HPDE6-E6E7 (cell line): ENCODE results near the gene MRPL32.

Experiments
- DNase-seq: peaks from one replicate; pipeline ENCODE4 v3.0.0; 2011; ENCODE audit warnings: missing footprints; ENCODE audit errors: extremely low spot score

The MRPL32 gene

DNA sequence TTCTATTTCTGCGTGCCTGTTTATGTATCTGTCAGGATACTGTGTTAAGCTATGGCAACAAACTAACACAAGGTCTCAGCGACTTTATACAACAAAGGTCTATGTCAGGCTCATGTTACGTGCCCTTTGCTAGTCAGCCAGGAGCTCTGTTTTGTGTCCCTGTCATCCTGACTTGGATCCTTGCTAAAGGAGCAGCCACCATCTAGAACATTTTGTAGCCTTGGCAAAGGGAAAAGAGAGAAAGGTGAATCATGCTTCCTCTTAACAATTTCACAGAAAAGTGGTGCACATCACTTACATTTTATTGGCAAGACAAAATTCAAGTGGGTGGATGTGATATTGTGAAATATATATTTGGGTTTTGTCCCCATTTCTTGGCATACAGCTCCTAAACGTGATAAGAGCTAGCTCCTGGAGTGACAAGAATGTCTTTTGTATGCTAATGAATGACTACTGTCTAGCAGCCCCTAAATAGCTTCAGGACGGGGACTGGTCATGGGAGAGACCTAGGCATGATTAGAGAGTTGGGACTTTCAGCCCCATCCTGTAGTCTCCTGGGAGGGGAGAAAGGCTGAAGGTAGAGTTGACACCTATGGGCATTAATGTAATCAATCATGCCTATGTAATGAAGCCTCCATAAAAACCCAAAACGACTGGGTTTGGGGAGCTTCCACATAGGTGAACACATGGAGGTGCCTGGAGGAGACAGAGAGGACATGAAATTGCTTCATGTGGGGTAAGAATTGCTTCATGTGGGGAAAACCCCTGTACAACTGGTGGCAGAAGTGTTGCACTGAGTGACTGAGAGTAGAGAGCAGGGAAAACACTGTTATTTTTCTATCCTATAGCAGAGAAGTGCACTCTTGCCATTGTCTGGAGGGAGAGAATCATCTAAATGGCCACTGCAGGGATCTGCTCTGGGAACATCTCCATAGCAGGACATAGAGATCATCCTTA, 33.0 kb downstream of the MRPL32 start:
- no peak for DNase-seq

DNA sequence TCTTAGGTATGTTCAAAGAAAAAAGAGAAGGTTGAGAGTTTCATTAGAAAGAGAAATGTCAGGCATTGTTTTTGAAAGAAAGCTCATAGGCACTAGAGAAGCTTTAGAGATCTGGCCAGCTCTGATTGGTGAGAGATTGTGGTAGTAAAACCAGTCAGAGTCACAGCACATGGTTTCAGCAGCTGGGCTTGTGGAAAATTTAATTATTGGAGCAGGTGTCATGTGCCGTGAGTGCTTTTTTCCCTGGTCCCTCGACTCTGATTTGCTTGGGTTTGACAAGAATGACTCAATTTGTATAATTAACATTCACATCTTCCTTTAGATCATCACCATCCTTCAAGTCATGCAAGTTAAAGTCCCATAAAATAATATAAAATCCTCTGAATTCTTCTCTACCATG, 35.2 kb downstream of the MRPL32 start:
- no peak for DNase-seq

DNA sequence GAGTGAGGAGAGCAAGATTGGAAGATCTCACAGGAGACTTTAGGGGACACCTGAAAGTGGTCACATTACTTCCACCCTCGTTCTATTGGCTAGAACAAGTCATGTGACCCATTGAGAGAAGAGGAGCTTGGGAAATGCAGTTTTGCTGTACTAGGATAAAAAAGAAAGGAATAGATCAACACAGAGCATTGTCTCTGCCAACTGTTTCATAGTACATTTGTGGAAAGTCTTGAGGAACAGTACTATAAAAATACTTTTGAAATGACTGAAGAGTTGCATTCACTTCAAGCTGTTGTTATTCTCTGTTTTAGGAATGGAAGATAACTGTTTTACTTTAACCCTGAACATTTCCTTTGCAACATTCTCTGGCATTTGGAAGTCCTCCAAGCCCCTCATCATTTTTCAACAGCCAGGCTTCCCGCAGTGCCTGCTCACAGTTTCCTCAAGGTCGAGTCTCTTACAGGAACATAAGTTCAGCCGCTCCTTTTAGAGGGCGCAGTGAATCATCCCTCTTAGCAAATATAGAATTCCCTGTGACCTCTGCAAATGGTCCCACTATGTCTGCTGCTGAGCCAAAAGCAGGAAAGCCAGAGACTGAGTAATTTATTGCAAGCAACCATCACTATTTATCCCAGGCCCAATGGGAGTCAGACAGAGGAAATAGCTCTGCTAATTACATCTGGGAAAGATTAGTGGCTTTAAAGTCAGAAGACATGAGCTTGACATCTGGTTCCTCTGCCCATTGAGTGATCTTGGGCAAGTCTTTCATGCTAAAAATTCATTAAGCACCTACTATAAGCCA, 40.7 kb downstream of the MRPL32 start:
- peak; percentile 15 for DNase-seq

DNA sequence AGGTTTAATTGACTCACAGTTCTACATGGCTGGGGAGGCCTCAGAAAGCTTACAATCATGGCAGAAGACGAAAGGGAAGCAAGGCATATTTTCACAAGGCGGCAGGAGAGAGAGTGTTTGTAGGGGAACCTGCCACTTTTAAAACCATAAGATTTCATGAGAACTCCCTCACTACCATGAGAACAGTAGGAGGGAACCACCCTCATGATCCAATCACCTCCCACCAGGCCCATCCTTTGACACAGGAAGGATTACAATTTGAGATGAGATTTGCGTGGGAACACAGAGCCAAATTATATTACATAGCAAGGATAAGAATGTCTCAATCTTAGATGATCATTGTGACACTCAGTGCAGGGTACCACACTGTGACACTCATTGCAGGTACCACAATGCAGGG, 44.2 kb downstream of the MRPL32 start:
- DNase-seq = no peak

DNA sequence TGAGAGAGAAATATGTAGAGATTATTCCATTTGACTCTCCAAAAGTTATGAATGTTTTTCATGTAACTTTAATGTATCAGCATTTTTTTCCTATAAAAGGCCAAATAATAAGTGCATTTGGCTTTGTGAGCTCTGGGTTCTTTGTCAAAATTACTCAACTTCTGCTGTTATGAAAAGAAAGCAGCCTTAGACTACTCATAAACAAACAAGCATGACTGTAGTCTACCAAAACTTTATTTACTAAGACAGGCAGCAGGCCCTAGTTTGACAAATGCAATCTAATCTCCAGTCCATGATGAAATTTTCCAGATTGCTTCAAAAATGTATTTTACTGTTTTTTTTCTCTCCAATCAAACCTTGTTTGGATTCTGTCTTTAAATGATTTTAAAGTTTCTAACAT, 46.3 kb downstream of the MRPL32 start:
- DNase-seq = no peak

DNA sequence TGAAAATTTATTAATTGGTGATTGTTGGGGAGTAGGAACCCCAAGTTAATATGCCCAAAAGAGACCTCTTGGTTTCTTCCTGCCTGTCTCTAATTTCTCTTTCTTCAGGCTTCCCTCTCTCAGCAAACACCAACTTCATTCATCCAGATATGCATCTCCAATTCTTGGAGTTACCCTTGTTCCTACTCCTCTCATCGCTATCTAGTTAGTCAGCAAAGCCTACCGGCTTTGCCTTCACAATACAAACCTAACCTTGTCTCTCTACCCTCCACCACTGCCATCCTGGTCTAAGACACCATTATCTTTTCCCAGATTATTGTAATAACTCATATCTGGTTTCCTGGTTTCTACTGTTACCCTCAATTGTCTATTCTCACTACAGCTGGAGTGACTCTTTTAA, 47.9 kb downstream of the MRPL32 start:
- no peak for DNase-seq

DNA sequence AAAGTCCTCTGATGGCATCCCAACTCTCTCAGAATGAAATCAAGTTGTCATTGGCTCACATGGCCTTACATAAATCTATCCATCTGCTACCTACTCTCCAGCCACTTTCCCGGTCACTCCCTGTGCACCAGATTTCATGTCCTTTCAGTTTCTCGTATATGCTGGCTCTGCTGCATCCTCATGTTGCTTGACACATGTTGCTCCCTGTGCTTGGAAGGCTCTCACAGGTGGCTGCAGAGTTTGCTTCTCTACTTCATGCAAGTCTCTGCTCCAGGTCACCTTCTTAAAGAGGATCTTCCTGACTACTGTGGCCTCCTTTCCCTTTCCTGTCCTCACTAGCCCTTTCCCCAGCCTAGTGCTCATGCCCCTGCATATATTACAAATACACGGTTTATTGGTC, 48.3 kb downstream of the MRPL32 start:
- no peak for DNase-seq

DNA sequence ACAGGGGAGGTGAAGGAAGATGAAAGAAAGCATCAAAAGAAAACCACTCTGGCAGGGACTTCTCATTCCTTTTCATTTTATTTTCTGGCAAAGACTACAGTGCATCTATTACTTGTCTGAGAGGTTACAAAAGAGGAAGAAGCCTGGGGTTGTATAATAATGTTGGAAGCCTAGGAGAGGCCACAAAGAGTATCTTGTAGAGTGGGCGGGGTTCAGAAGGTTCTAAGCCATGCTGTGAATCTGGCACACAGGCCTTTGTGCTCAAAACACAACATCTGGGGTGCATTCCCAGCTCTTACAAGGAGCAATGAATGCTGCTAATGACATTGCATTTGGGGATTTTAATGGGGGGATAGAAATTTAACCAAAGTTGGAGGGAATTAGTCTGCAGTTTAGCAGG, 49.4 kb downstream of the MRPL32 start:
- DNase-seq = no peak

DNA sequence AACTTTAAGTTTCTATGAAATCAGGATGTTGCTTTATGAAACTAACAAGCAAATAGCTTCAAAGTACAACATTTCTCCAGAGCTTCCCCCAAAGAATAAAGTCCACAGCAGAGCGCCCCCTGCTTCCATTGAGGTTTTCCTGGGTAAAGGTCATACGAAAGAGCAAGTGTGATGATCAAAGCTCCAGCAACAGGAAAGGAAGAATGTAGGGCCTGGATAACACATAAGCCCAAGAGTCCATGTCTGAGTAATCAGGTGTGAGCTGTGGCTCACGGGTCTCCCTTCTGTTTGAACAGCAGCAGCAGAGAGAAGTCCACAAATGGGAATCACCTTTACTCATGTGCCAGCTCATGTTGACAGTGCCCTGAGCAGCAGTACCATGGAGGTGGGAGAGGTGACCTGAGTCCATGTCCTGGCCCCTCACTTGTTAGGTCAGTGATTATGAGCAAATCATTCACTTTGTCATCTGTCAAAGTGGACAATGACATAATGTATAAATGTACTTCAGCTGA, 50.5 kb downstream of the MRPL32 start:
- no peak for DNase-seq

DNA sequence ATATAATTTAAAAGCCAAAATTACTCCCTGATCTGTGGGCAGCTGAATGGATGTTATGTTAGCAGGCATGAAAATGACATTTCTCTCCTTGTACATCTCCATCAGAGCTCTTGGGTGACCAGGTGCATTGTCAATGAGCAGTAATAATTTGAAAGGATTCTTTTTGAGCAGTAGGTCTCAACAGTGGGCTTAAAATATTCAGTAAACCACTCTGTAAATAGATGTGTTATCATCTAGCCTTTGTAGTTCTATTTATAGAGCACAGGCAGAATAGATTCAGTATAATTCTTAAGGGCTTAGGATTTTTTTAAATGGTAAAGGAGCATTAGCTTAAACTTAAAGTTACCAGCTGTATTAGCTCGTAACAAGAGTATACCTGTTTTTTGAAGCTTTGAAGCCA, 52.0 kb downstream of the MRPL32 start:
- no peak for DNase-seq

DNA sequence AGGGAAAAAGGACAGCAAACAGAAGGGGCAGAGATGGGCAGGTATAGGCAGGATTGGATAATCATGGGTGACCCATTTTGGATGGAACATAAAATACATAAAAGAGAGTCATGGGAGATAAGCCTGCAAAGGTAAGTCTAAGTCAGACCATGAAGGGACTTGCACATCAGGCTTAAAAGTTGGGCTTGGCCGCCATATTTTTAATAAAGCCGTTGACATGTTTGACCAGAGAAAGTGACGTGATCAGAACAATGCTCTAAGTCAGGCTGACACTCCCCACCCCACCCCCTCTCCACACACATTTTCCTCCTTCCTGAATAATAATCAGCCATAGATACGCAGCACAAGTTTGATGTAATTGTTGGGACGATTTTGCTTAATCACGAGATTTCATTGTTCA, 54.0 kb downstream of the MRPL32 start:
- no peak for DNase-seq

DNA sequence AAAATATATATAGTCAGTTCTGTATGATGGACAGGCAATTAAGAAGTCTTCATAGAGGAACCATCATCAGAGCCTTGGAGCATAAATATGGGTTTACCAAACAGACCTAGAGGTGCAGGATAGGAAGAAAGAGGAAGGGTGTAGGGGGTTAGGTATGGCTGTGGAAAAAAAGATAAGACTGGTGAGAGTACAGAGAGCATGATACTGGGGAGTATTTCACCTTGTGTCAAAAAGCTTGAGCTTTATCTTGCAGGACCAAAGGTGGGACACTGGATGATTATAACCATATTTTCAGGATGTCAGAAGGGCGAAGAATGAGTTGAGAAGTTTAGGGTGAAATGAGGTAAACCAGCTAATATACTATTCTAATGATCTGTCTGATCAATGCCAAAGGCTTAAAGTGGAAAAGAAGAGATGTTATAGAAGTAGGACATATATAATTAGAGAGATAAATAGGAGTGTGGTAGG, 54.6 kb downstream of the MRPL32 start:
- DNase-seq = no peak
